HL-60/S4 (cell line): ENCODE measurements around the gene HENMT1.

ENCODE experiments used
- in situ Hi-C: fragments of 300-500 bp; cut with MboI; formaldehyde crosslinking; loops from 2 replicates; pipeline ENCODE4 v1.14.3; 2022; ENCODE audit warnings: low sequenced_read_pairs

HENMT1 gene

GRCh38 chr1:108634521-108634920, 26.4 kb downstream of the HENMT1 start:
- in situ Hi-C loops, result no loop called here

GRCh38 chr1:108628665-108629064, 32.2 kb downstream of the HENMT1 start:
- in situ Hi-C loops, result no loop called here

GRCh38 chr1:108627951-108628350, 32.9 kb downstream of the HENMT1 start:
- in situ Hi-C loops, result no loop called here

- in situ Hi-C loops, result no loop called here
These were observed 33.6 kb downstream of the HENMT1 start for GRCh38 chr1:108627256-108627655.

GRCh38 chr1:108624069-108624468, 36.8 kb downstream of the HENMT1 start:
- in situ Hi-C loops, result no loop called here

- in situ Hi-C loops, result no loop called here
These were observed 43.2 kb downstream of the HENMT1 start for GRCh38 chr1:108617724-108618056.

- in situ Hi-C loops, result no loop called here
These were observed 43.7 kb downstream of the HENMT1 start for GRCh38 chr1:108617008-108617723.

- in situ Hi-C loops, result no loop called here
These were observed 45.3 kb downstream of the HENMT1 start for GRCh38 chr1:108615544-108615943.

GRCh38 chr1:108612496-108612895, 48.4 kb downstream of the HENMT1 start:
- in situ Hi-C loops, result no loop called here

GRCh38 chr1:108611984-108612383, 48.9 kb downstream of the HENMT1 start:
- in situ Hi-C loops, result no loop called here

GRCh38 chr1:108610073-108610472, 50.8 kb downstream of the HENMT1 start:
- in situ Hi-C loops, result no loop called here

GRCh38 chr1:108609483-108610049, 51.3 kb downstream of the HENMT1 start:
- in situ Hi-C loops, result no loop called here

- in situ Hi-C loops, result no loop called here
These were observed 54.4 kb downstream of the HENMT1 start for GRCh38 chr1:108606478-108606877.

GRCh38 chr1:108605633-108606032, 55.3 kb downstream of the HENMT1 start:
- in situ Hi-C loops, result no loop called here

GRCh38 chr1:108601708-108602410, 59.0 kb downstream of the HENMT1 start:
- in situ Hi-C loops, result no loop called here

- in situ Hi-C loops, result no loop called here
These were observed 60.4 kb downstream of the HENMT1 start for GRCh38 chr1:108600504-108600903.

- in situ Hi-C loops, result no loop called here
These were observed 62.6 kb downstream of the HENMT1 start for GRCh38 chr1:108598340-108598739.
